Cardiac muscle cell (in vitro differentiated cells and primary cell): ENCODE data around the gene ERGIC1. TPM values are rescaled to one million over a fixed set of nuclear protein-coding genes. Genes with fewer than 3 reads are reported as not detected.
"Not testable (repeated sequence)": the region's sequence is repeated elsewhere in the genome, so short reads cannot be mapped to it uniquely, and the experiment has no call there.

Source experiments
- DNase-seq, 2 donors: peaks; one replicate each; pipeline versions ENCODE4 v3.0.0 to v3.0.0-alpha.2; 2010 to 2017; ENCODE audit warnings: low read depth in 1 of 2, low spot score in 1 of 2
- H3K27ac ChIP-seq: fragments of 200-600 bp; sonication (generic); 2 replicates; pipeline ENCODE4 v1.5.1; 2016
- H3K27me3 ChIP-seq: fragments of 200-600 bp; sonication (generic); 2 replicates; pipeline ENCODE4 v1.6.0; 2016; ENCODE audit warnings: control low read depth
- H3K36me3 ChIP-seq: fragments of 200-600 bp; sonication (generic); 2 replicates; pipeline ENCODE4 v1.5.1; 2016; ENCODE audit warnings: control low read depth
- H3K4me1 ChIP-seq: fragments of 200-600 bp; sonication (generic); 2 replicates; pipeline ENCODE4 v1.8.1; 2017; ENCODE audit warnings: low read depth, mild to moderate bottlenecking, mixed run types
- H3K4me3 ChIP-seq: fragments of 200-600 bp; sonication (generic); 2 replicates; pipeline ENCODE4 v1.5.1; 2016; ENCODE audit warnings: mild to moderate bottlenecking
- H3K9me3 ChIP-seq: fragments of 200-600 bp; sonication (generic); 2 replicates; pipeline ENCODE4 v1.5.1; 2017; ENCODE audit warnings: low read depth, mild to moderate bottlenecking, control low read depth
- CTCF ChIP-seq: IDR thresholded peaks from 2 replicates; pipeline ENCODE4 v1.5.1; 2012; ENCODE audit warnings: low read depth, mild to moderate bottlenecking, low read length
- polyA plus RNA-seq: library from polyadenylated mRNA; unstranded; fragments of >200 nt; fragmentation: Nextera tagmentation; extraction: Ambion mirVana; gene quantifications from 2 replicates; pipeline ENCODE4 v1.2.1, GENCODE V29; 2016
- total RNA-seq: library from RNA; depleted of rRNA; stranded (reverse); fragments of >200 nt; gene quantifications from 2 replicates; pipeline ENCODE4 v1.2.3, GENCODE V29; 2016

Gene ERGIC1
- total and polyA plus RNA-seq, 2 experiments from 2014 or later = 15.4 to 77.3 TPM

- H3K27me3 ChIP-seq = no peaks in the 10 kb centered on the region
- no peaks in the 10 kb centered on the region for H3K36me3 ChIP-seq
- H3K9me3 ChIP-seq = no peaks in the 10 kb centered on the region
- H3K4me1 ChIP-seq = no peaks in the 10 kb centered on the region
- TF ChIP-seq CTCF = no peak
- no peak for DNase-seq
- H3K4me3 ChIP-seq = no peak overlapping the region
- no peak overlapping the region for H3K27ac ChIP-seq
Measured at GRCh38 chr5:172805018-172805683, 28.9 kb upstream of the ERGIC1 start.

GRCh38 chr5:172805736-172806255 lies 28.3 kb upstream of the ERGIC1 start:
- no peak for DNase-seq
- Histone ChIP-seq H3K9me3 (no peaks in the 10 kb centered on the region), H3K36me3 (no peaks in the 10 kb centered on the region), H3K27ac (no peak overlapping the region), H3K27me3 (no peaks in the 10 kb centered on the region), H3K4me1 (no peaks in the 10 kb centered on the region), H3K4me3 (no peak overlapping the region)
- no peak for TF ChIP-seq CTCF

GRCh38 chr5:172806897-172807672 lies 27.0 kb upstream of the ERGIC1 start:
- H3K4me3 ChIP-seq = no peak overlapping the region
- peak; percentile 53 to 95 for DNase-seq
- H3K27me3 ChIP-seq = no peaks in the 10 kb centered on the region
- H3K4me1 ChIP-seq = no peaks in the 10 kb centered on the region
- H3K36me3 ChIP-seq = no peaks in the 10 kb centered on the region
- no peaks in the 10 kb centered on the region for H3K9me3 ChIP-seq
- no peak for TF ChIP-seq CTCF
- H3K27ac ChIP-seq = peak overlapping the region; percentile 27

- no peak for DNase-seq
- Histone ChIP-seq H3K27ac (no peak overlapping the region), H3K27me3 (no peaks in the 10 kb centered on the region), H3K4me1 (no peaks in the 10 kb centered on the region), H3K9me3 (no peaks in the 10 kb centered on the region), H3K36me3 (no peaks in the 10 kb centered on the region), H3K4me3 (no peak overlapping the region)
- no peak for TF ChIP-seq CTCF
Measured at GRCh38 chr5:172807766-172808311, 26.2 kb upstream of the ERGIC1 start.

GRCh38 chr5:172809774-172810173 lies 24.3 kb upstream of the ERGIC1 start:
- no peak for TF ChIP-seq CTCF
- no peak overlapping the region for H3K4me3 ChIP-seq
- DNase-seq = no peak
- H3K36me3 ChIP-seq = no peaks in the 10 kb centered on the region
- no peaks in the 10 kb centered on the region for H3K27me3 ChIP-seq
- H3K4me1 ChIP-seq = no peaks in the 10 kb centered on the region
- no peaks in the 10 kb centered on the region for H3K9me3 ChIP-seq
- no peak overlapping the region for H3K27ac ChIP-seq

- H3K9me3 ChIP-seq, H3K4me1 ChIP-seq, H3K27ac ChIP-seq, H3K27me3 ChIP-seq, H3K4me3 ChIP-seq, H3K36me3 ChIP-seq, DNase-seq: not testable (repeated sequence)
Measured at GRCh38 chr5:172810996-172811395, 23.1 kb upstream of the ERGIC1 start.
